GM21526 (cell line): Measurements from ENCODE around the gene CABP1.
A peak's percentile ranks its signal among the peaks of the same experiment; 100 is the strongest.

ENCODE experiments used
- ATAC-seq: cut with Tn5 transposase; IDR thresholded peaks from one replicate; pipeline ENCODE4 v1.9.1; 2021; ENCODE audit warnings: moderate library complexity; ENCODE audit not compliant: unreplicated experiment, low FRiP score

Gene CABP1

DNA sequence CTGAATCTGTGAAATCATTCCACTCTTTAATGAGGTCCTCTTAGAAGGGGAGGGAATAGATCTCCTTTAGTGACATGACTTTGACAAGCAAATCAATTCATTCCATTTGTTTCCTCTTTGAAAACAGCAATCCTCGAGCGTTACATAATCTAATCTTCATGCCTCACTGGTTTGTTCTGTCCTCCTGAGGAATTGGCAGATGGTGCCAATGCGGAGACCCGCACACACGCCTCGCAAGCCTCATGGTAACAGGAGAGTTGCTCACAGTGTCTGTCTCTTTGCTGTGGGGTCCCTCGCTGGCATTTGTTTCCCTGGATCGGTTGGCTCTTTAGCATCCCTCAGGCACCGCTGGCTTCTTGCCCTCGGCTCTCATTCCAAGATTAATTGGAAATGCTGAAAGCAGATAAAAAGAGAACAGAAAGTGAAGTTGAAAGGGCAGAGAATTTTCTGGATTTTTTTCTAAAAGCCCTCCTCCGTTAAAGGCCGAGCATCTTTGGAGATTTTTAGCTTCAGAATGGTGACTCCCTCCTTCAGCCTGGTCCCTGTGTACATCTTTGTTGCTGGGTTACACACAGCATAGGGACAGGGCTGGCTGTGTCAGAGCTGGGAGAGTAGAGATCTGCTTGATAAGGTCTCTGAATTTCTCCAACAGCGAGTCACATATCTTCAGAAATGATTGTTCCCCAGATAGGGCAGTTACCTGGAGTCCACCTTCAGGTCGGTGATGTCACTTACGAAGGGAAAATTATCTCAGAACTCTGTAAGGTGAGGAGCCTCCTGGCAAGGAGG is 10.1 kb upstream of the CABP1 start:
- no peak for ATAC-seq

DNA sequence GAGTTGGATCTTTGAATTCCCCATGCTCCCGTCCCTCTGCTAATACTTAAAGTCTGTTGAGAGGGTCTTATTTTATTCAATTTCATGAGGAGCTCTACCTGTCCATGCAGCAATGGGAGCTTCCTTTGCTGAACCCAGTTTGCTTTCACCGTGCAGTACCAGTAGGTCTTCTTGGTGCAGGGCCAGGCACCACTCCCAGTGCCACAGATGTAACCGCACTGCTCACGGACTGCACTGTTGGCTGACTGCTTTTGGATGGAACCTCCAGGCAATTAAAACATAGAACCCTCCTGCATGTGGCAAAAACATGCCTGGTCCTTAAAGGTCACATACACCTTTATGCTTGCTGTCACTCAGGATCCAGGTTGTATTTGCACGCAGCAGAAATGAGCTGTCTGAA is 9.3 kb upstream of the CABP1 start:
- no peak for ATAC-seq

GRCh38 chr12:120640861-120641833 is 721 bp downstream of the CABP1 start:
- ATAC-seq: peak; percentile 47

DNA sequence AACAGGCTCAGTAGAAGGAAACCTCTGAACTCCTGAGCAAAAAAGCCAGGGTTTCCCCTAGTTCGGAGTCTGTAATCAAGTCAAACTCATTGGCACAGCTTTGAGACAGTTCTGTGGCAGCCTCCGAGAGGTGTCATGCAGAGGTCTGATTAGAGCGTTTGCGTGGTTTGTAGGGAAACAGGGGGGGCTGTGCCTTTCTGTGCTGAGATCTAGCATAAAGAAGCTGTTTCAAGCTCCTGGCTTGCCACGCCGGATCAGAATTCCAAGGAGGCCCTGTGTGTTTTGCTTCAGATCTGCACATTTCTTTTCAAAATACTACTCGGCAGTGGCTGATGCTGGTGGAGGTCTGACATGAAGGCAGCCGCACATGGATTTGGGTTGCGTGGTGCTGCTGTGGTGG is 1.7 kb downstream of the CABP1 start:
- ATAC-seq: no peak

DNA sequence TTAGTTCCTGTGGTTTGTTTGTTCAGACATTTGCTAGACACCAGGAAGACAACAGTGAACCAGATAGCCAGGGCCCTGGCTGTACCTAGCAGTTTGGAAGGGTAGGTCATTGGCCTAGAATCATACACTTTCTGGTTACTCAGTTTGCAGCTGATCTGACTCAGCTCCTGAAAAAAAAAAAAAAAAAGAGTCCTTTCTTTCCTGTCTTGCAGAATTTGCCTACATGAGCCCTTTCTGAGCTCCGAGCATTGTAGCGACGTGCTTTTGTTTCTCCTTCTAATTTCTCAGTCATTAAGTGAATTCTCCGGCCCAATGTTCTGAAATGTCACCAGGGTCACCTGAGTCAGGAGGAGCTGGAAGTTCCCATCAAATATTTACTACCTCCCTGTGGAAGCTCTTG is 2.4 kb downstream of the CABP1 start:
- ATAC-seq: no peak

DNA sequence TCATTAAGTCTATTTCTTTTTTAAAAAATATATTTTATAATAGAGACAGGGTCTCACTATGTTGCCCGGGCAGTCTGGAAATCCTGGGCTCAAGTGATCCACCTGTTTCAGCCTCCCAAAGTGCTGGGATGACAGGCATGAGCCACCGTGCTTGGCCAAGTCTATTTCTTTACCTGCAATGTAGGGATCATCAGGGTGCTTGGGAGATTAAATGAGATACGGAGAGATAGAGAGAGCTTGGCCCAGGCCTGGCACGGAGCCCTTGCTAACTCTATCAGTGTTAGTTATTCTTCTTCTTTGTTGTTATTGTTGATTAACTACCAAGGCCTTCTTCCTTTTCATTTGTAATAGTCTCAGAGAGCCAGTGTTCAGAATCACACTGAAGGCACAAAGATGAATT is 3.1 kb downstream of the CABP1 start:
- ATAC-seq: no peak

GRCh38 chr12:120646044-120646443 is 5.6 kb downstream of the CABP1 start:
- ATAC-seq: no peak

GRCh38 chr12:120647375-120647755 is 6.9 kb downstream of the CABP1 start:
- ATAC-seq: no peak

GRCh38 chr12:120649442-120650232 is 9.2 kb downstream of the CABP1 start:
- ATAC-seq: no peak

- ATAC-seq: no peak
These were observed 9.8 kb downstream of the CABP1 start for GRCh38 chr12:120650233-120650690.

DNA sequence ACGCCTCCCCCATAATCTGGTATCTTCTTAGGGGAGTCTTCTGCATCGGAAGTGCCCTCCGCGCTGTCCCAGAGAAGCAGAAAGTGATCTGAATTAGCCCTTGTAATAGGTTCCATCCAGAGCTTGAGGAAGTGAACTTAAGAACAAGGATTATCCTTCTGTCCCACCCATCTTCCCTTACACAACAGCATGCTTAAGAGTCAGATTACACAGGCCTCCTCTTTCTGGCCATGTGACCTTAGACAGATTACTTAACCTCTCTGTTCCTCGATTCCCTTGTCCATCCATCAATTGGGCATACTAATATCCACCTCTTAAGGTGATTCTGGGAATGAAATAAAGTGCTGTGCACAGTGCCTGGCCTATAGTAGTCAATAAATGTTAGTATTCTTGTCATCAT is 11.4 kb downstream of the CABP1 start:
- ATAC-seq: no peak

DNA sequence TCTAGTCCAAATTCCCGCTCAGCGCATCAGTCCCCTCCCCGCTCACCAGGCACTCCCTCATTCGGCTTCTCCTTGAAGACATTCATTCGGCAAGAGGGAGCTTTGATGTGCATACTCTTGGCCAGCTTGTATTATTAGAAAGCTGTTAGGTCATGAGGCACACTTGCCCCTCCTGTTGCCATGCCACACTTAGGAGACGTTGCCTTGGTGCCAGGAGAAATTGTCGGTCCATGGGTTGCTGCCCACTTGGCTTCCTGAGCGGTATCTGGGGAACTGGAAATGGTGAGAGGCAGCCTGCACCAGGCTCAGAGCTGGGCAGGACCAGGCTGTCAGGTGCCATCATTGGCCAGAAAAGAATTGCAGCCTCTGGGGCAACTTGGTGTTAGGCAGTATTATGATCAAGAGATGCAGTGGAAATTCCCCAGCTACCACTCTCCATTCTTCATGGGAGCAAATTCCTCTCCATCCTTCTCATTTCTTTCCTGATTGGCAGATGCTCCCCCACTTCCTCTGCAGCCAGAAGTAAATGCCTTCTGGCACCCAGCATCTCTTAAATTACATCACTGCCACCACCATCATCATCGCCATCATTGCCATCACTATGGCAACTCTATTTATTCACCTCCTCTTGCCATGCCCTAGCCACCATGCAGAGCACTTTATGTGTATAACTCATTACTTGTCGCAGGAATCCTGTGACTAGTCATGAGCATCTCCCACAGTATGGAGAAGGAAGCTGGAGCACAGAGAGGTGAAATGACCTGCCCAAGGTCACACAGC is 12.4 kb downstream of the CABP1 start:
- no peak for ATAC-seq

DNA sequence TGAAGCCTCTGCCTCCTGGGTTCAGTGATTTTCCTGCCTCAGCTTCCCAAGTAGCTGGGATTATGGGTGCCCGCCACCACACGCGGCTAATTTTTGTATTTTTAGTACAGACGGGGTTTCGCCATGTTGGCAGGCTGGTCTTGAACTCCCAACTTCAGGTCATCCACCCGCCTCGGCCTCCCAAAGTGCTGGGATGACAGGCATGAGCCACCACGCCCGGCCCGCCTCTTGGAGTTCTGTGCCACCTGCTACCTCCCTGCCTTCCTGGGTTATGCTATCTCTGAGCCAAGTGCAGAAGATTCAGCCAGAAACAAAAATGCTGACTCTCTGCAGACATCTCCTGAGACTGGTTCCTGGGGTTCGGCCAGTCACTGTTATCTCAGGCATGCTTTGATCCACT is 13.2 kb downstream of the CABP1 start:
- no peak for ATAC-seq

- no peak for ATAC-seq
These were observed 14.2 kb downstream of the CABP1 start for GRCh38 chr12:120654656-120655055.

GRCh38 chr12:120656008-120656407 is 15.6 kb downstream of the CABP1 start:
- ATAC-seq: no peak

- no peak for ATAC-seq
These were observed 18.1 kb downstream of the CABP1 start for GRCh38 chr12:120658286-120659150.

GRCh38 chr12:120659151-120659525 is 18.7 kb downstream of the CABP1 start:
- ATAC-seq: no peak

DNA sequence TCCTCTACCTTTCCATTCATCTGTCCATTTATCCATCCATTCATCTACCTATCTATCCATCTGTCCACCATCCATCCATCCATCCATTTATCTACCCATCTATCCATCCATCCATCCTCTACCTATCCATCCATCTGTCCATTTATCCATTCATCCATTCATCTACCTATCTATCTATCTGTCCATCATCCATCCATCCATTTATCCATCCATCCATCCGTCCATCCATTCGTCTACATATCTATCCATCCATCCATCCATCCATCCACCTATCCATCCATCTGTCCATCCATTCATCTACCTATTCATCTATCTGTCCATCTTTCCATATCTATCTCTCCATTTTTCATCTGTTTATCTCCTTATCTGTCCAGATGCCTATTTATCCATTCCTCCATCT is 21.0 kb downstream of the CABP1 start:
- ATAC-seq: no peak

GRCh38 chr12:120662879-120663278 is 22.5 kb downstream of the CABP1 start:
- peak; percentile 56 for ATAC-seq
